OCI-LY7 (cell line): ENCODE measurements around the gene BZW2. TPM values are rescaled to one million over a fixed set of nuclear protein-coding genes. Genes with fewer than 3 reads are reported as not detected.

Experiments
- BruUV-seq: library from RNA; stranded (reverse); fragments of 400-500 nt; replicated peaks from 2 replicates; lab custom pipeline; 2021; lab: Mats Ljungman, UMichigan
- CTCF ChIA-PET: fragments of 300-600 bp; sonication (Branson Sonifier 250); formaldehyde crosslinking; loops from one replicate; lab custom pipeline; 2022; ENCODE audit warnings: antibody characterized with exemption; ENCODE audit not compliant: unreplicated experiment; lab: Charles Lee
- POLR2A ChIA-PET: fragments of 300-600 bp; sonication (Branson Sonifier 250); formaldehyde crosslinking; loops from one replicate; lab custom pipeline; 2022; ENCODE audit warnings: antibody characterized with exemption; lab: Charles Lee
- DNase-seq: peaks from one replicate; pipeline ENCODE4 v3.0.0-alpha.2; 2015; ENCODE audit warnings: low spot score
- H2AFZ ChIP-seq: fragments of 200-600 bp; sonication (generic), shearing (Covaris generic); 2 replicates; pipeline ENCODE4 v1.6.1; 2014; ENCODE audit warnings: mild to moderate bottlenecking, antibody characterized with exemption, low read length, moderate library complexity
- H3K27ac ChIP-seq: fragments of 200-600 bp; sonication (generic); 2 replicates; pipeline ENCODE4 v1.5.1; 2014; ENCODE audit warnings: mixed run types, low read depth, mild to moderate bottlenecking, moderate library complexity, low read length, inconsistent platforms; ENCODE audit not compliant: poor library complexity, severe bottlenecking
- H3K36me3 ChIP-seq: fragments of 200-600 bp; sonication (generic); 2 replicates; pipeline ENCODE4 v1.6.1; 2014; ENCODE audit warnings: mild to moderate bottlenecking, antibody characterized with exemption, low read length, moderate library complexity, mixed read lengths; ENCODE audit not compliant: insufficient read depth
- H3K4me1 ChIP-seq: fragments of 200-600 bp; sonication (generic); 2 replicates; pipeline ENCODE4 v1.5.1; 2014; ENCODE audit warnings: mild to moderate bottlenecking, low read length; ENCODE audit not compliant: insufficient read depth, poor library complexity, severe bottlenecking
- H3K4me2 ChIP-seq: fragments of 200-600 bp; sonication (generic); 2 replicates; pipeline ENCODE4 v1.6.1; 2014; ENCODE audit warnings: mild to moderate bottlenecking, low read length
- H3K4me3 ChIP-seq: fragments of 200-600 bp; sonication (generic); 2 replicates; pipeline ENCODE4 v1.5.1; 2014; ENCODE audit warnings: mild to moderate bottlenecking, low read depth, low read length; ENCODE audit not compliant: poor library complexity, severe bottlenecking
- H3K79me2 ChIP-seq: fragments of 200-600 bp; sonication (generic); 2 replicates; pipeline ENCODE4 v1.6.1; 2016; ENCODE audit warnings: low read depth, mild to moderate bottlenecking, low read length, moderate library complexity, mixed read lengths; ENCODE audit not compliant: insufficient read depth
- H3K9me2 ChIP-seq: fragments of 200-600 bp; sonication (generic); 2 replicates; pipeline ENCODE4 v1.6.1; 2016; ENCODE audit warnings: mild to moderate bottlenecking, low read length, mixed read lengths; ENCODE audit not compliant: insufficient read depth
- H3K9me3 ChIP-seq: fragments of 200-600 bp; sonication (generic); 2 replicates; pipeline ENCODE4 v1.6.1; 2014; ENCODE audit warnings: mild to moderate bottlenecking, mixed run types, low read length, mixed read lengths
- H4K20me1 ChIP-seq: fragments of 200-600 bp; sonication (generic); 2 replicates; pipeline ENCODE4 v1.6.1; 2014; ENCODE audit warnings: mild to moderate bottlenecking, antibody characterized with exemption, low read length, moderate library complexity, mixed read lengths; ENCODE audit not compliant: insufficient read depth
- EZH2phosphoT487 ChIP-seq: fragments of 200-600 bp; sonication (generic); IDR thresholded peaks from 2 replicates; pipeline ENCODE4 v1.6.1; 2018; ENCODE audit warnings: low read depth, borderline replicate concordance, mild to moderate bottlenecking, mixed run types, antibody characterized with exemption, low read length, moderate library complexity, mixed read lengths
- intact Hi-C: fragments of 100-400 bp; cut with micrococcal nuclease; formaldehyde crosslinking; loops from one replicate; pipeline ENCODE4 v1.10.0; 2022; ENCODE audit not compliant: unreplicated experiment
- total RNA-seq, 2 experiments: library from RNA; depleted of rRNA in 1 of 2; stranded (reverse); fragments of >200 nt in 1 of 2; shearing (Covaris generic) in 1 of 2; gene quantifications; 2 replicates each; pipeline ENCODE4 v1.2.3, GENCODE V29; 2014 to 2022
- TF ChIP-seq, protein P1 (sequence below): fragments of 200-600 bp; sonication (generic); conservative IDR thresholded peaks from 2 replicates; pipeline ENCODE4 v1.5.1; 2014; ENCODE audit warnings: mild to moderate bottlenecking, antibody characterized with exemption, low read length, moderate library complexity, mixed read lengths

The BZW2 gene
- total RNA-seq, 2 experiments from 2014 or later = 66.8 to 75.2 TPM

DNA sequence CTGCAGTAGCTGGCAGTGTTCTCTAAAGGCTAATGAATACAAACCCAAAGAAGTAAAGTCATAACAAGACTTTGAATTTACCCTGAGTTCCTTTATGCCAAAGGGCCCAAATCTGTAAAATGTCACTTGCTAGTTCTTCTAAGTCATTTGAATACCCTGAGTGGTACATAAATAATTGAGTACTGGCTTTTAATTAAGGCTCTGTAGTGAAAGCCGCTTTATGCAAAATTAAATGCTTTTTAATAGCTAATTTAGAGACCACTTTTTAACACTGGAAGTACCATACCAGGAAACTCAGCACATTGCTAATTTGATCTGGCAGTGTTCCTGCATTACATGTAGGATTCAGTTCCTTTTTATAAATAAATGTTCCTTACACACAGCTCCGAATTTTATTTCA, 83.6 kb downstream of the BZW2 start:
- Histone ChIP-seq H3K4me1 (no peaks in the 10 kb centered on the region), H3K36me3 (no peaks in the 10 kb centered on the region), H3K79me2 (no peaks in the 10 kb centered on the region), H3K9me3 (no peaks in the 10 kb centered on the region), H4K20me1 (no peaks in the 10 kb centered on the region), H2AFZ (no peak overlapping the region), H3K4me3 (no peak overlapping the region), H3K9me2 (no peaks in the 10 kb centered on the region), H3K27ac (no peak overlapping the region), H3K4me2 (no peak overlapping the region)
- no TSS peak for BruUV-seq
- POLR2A ChIA-PET = interaction anchor here (0.7 kb wide), 1 partner anchor 91 kb away, joined by 5 read pairs; no protein-coding TSS in a partner anchor
- CTCF ChIA-PET = no interaction called here
- TF ChIP-seq EZH2phosphoT487 = no peak
- TF ChIP-seq, protein P1, sequence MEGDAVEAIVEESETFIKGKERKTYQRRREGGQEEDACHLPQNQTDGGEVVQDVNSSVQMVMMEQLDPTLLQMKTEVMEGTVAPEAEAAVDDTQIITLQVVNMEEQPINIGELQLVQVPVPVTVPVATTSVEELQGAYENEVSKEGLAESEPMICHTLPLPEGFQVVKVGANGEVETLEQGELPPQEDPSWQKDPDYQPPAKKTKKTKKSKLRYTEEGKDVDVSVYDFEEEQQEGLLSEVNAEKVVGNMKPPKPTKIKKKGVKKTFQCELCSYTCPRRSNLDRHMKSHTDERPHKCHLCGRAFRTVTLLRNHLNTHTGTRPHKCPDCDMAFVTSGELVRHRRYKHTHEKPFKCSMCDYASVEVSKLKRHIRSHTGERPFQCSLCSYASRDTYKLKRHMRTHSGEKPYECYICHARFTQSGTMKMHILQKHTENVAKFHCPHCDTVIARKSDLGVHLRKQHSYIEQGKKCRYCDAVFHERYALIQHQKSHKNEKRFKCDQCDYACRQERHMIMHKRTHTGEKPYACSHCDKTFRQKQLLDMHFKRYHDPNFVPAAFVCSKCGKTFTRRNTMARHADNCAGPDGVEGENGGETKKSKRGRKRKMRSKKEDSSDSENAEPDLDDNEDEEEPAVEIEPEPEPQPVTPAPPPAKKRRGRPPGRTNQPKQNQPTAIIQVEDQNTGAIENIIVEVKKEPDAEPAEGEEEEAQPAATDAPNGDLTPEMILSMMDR = no peak
- no peak for DNase-seq
- intact Hi-C loops = no loop called here

DNA sequence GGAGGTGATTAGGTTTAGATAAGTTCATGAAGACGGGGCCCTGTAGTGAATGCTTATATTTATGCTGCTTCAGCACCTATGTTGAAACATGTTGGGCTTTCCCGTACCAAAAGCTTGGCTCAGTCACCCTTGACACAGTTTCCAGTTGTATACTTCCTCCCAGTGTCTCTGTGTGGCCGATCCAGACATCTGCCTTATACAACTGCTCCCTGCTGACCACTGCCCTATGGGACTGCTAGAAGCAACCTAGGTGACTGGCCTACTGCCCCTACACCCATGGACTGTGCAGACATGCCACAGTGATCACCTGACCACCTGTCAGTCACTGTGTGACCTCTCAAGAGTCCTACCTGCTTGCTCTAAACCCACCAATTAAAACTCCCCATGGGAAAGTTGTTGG, 85.0 kb downstream of the BZW2 start:
- H3K4me3 ChIP-seq = no peak overlapping the region
- no peaks in the 10 kb centered on the region for H3K9me3 ChIP-seq
- no peaks in the 10 kb centered on the region for H3K36me3 ChIP-seq
- H4K20me1 ChIP-seq = no peaks in the 10 kb centered on the region
- CTCF ChIA-PET = no interaction called here
- TF ChIP-seq, protein P1 = no peak
- TF ChIP-seq EZH2phosphoT487 = no peak
- no peaks in the 10 kb centered on the region for H3K79me2 ChIP-seq
- no peaks in the 10 kb centered on the region for H3K9me2 ChIP-seq
- no peak for DNase-seq
- POLR2A ChIA-PET = no interaction called here
- H3K4me1 ChIP-seq = no peaks in the 10 kb centered on the region
- no peak overlapping the region for H3K4me2 ChIP-seq
- BruUV-seq = no TSS peak
- intact Hi-C loops = no loop called here
- no peak overlapping the region for H2AFZ ChIP-seq
- no peak overlapping the region for H3K27ac ChIP-seq

DNA sequence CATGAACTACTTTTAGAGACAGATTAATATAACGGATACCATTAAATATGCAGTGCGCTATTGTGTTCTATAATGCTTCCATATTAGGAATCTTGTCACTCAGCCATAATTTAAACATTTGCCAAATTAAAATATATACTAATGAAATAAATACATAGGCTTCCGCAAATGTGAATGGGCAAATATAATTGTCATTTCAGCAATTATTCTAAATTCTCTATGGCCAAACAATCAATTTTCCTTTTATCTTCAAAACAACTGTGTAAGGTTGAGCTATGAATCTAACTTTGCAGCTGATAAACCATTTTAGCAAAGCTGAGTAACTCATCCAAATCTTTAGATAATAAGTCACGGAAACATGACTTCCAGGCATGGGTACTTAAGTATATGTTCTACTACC, 86.8 kb downstream of the BZW2 start:
- Histone ChIP-seq H2AFZ (no peak overlapping the region), H3K9me2 (no peaks in the 10 kb centered on the region), H3K9me3 (no peaks in the 10 kb centered on the region), H3K4me2 (no peak overlapping the region), H3K79me2 (no peaks in the 10 kb centered on the region), H3K4me3 (no peak overlapping the region), H3K36me3 (no peaks in the 10 kb centered on the region), H4K20me1 (no peaks in the 10 kb centered on the region), H3K27ac (no peak overlapping the region), H3K4me1 (no peaks in the 10 kb centered on the region)
- BruUV-seq = no TSS peak
- DNase-seq = no peak
- ChIA-PET POLR2A (no interaction called here), CTCF (no interaction called here)
- intact Hi-C loops = no loop called here
- TF ChIP-seq EZH2phosphoT487 = no peak
- TF ChIP-seq, protein P1 = no peak
